ENCODE measurements around the gene NLRC5. TPM values are rescaled to one million over a fixed set of nuclear protein-coding genes. Genes with fewer than 3 reads are reported as not detected.
"Not testable (repeated sequence)": the region's sequence is repeated elsewhere in the genome, so short reads cannot be mapped to it uniquely, and the experiment has no call there.

Gene NLRC5
- polyA plus RNA-seq, 1 donor: 5.5 TPM

- no peak for DNase-seq (ENCODE audit: low read depth)
These were observed 6.1 kb upstream of the NLRC5 start for GRCh38 chr16:56983211-56983751.

- no peak for DNase-seq (ENCODE audit: low read depth)
These were observed 4.7 kb upstream of the NLRC5 start for GRCh38 chr16:56984639-56985038.

GRCh38 chr16:56985288-56985961, 3.9 kb upstream of the NLRC5 start:
- DNase-seq (ENCODE audit: low read depth): no peak

- no peak for DNase-seq (ENCODE audit: low read depth)
These were observed 3.4 kb upstream of the NLRC5 start for GRCh38 chr16:56985962-56986360.

- no peak for DNase-seq (ENCODE audit: low read depth)
These were observed 3.0 kb upstream of the NLRC5 start for GRCh38 chr16:56986361-56986760.

GRCh38 chr16:56986908-56987307, 2.4 kb upstream of the NLRC5 start:
- DNase-seq (ENCODE audit: low read depth): not testable (repeated sequence)

- DNase-seq (ENCODE audit: low read depth): no peak
These were observed 1.7 kb upstream of the NLRC5 start for GRCh38 chr16:56987692-56988091.

GRCh38 chr16:56988161-56988947, 1.0 kb upstream of the NLRC5 start:
- DNase-seq (ENCODE audit: low read depth): no peak

GRCh38 chr16:56989988-56990387, 631 bp downstream of the NLRC5 start:
- no peak for DNase-seq (ENCODE audit: low read depth)

GRCh38 chr16:56990407-56991286, 1.3 kb downstream of the NLRC5 start:
- DNase-seq (ENCODE audit: low read depth): no peak

- not testable (repeated sequence) for DNase-seq (ENCODE audit: low read depth)
These were observed 3.1 kb downstream of the NLRC5 start for GRCh38 chr16:56992431-56992830.

- no peak for DNase-seq (ENCODE audit: low read depth)
These were observed 3.8 kb downstream of the NLRC5 start for GRCh38 chr16:56993204-56993603.

- DNase-seq (ENCODE audit: low read depth): no peak
These were observed 5.0 kb downstream of the NLRC5 start for GRCh38 chr16:56994311-56994710.

GRCh38 chr16:56995136-56995805, 5.9 kb downstream of the NLRC5 start:
- no peak for DNase-seq (ENCODE audit: low read depth)

GRCh38 chr16:56997264-56997663, 7.9 kb downstream of the NLRC5 start:
- DNase-seq (ENCODE audit: low read depth): no peak

- no peak for DNase-seq (ENCODE audit: low read depth)
These were observed 8.6 kb downstream of the NLRC5 start for GRCh38 chr16:56997931-56998330.

GRCh38 chr16:56998352-56998751, 9.0 kb downstream of the NLRC5 start:
- DNase-seq (ENCODE audit: low read depth): no peak

GRCh38 chr16:56998861-56999260, 9.5 kb downstream of the NLRC5 start:
- no peak for DNase-seq (ENCODE audit: low read depth)

- no peak for DNase-seq (ENCODE audit: low read depth)
These were observed 10.3 kb downstream of the NLRC5 start for GRCh38 chr16:56999409-57000270.

- DNase-seq (ENCODE audit: low read depth): no peak
These were observed 11.1 kb downstream of the NLRC5 start for GRCh38 chr16:57000271-57001025.
